ENCODE measurements around the gene SNORC.

- TF ChIP-seq, protein P1, sequence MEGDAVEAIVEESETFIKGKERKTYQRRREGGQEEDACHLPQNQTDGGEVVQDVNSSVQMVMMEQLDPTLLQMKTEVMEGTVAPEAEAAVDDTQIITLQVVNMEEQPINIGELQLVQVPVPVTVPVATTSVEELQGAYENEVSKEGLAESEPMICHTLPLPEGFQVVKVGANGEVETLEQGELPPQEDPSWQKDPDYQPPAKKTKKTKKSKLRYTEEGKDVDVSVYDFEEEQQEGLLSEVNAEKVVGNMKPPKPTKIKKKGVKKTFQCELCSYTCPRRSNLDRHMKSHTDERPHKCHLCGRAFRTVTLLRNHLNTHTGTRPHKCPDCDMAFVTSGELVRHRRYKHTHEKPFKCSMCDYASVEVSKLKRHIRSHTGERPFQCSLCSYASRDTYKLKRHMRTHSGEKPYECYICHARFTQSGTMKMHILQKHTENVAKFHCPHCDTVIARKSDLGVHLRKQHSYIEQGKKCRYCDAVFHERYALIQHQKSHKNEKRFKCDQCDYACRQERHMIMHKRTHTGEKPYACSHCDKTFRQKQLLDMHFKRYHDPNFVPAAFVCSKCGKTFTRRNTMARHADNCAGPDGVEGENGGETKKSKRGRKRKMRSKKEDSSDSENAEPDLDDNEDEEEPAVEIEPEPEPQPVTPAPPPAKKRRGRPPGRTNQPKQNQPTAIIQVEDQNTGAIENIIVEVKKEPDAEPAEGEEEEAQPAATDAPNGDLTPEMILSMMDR (IDR thresholded peaks at IDR 0.05): no peak
- TF ChIP-seq EP300 (IDR thresholded peaks at IDR 0.05) (no peak), POLR2AphosphoS5 (IDR thresholded peaks at IDR 0.05) (no peak)
Measured at GRCh38 chr2:232903989-232904388, 33.9 kb downstream of the SNORC start.
